NB4 (cell line): ENCODE results near the gene PRSS2.
"Not testable (repeated sequence)": the region's sequence is repeated elsewhere in the genome, so short reads cannot be mapped to it uniquely, and the experiment has no call there.

Experiments
- CTCF ChIP-seq: IDR thresholded peaks from one replicate; pipeline ENCODE4 v1.5.1; 2012; ENCODE audit warnings: low read depth, low read length
- MAX ChIP-seq: IDR thresholded peaks from 2 replicates; pipeline ENCODE4 v1.6.1; 2011; ENCODE audit warnings: low read depth, low read length
- POLR2A ChIP-seq: IDR thresholded peaks from 2 replicates; pipeline ENCODE4 v1.6.1; 2011; ENCODE audit warnings: mild to moderate bottlenecking; ENCODE audit not compliant: insufficient read length; ENCODE audit errors: extremely low read depth

DNA sequence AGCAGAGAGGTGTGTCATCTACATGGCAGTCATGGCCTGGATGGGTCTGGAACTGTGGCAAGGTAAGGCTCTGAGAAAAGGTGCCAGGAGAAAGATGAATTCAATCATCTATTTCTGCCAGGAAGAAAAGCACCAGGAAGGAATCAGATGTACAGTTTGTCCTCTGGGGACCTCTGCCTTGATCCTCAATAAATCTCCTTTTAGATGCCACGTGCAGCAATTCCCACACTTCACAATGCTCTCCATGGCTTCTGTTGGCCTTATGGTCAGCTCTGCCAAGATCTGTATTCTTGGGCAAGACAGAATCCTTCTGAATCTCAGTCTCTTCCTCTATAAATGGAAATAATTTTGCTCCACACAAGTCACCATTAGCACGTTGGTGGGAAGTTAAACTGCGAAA is 1.9 kb upstream of the PRSS2 start:
- TF ChIP-seq POLR2A, CTCF, MAX: not testable (repeated sequence)
